Keratinocyte (primary cell): ENCODE results near the gene DMRTB1.

Source experiments
- CTCF ChIP-seq, 3 experiments: IDR thresholded peaks in 1 of 3; conservative IDR thresholded peaks in 1 of 3; optimal IDR thresholded peaks in 1 of 3; 2 replicates in 2 of 3; 3 replicates in 1 of 3; pipeline versions ENCODE3 to v1.5.1; 2011; ENCODE audit warnings: low read length in 3 of 3, mild to moderate bottlenecking in 3 of 3, moderate library complexity in 2 of 3, control low read depth in 1 of 3, inconsistent platforms in 1 of 3; ENCODE audit not compliant: insufficient read depth in 2 of 3; ENCODE audit errors: extremely low read depth in 1 of 3
- EZH2 ChIP-seq: IDR thresholded peaks from one replicate; pipeline ENCODE4 v1.6.1; 2012; ENCODE audit warnings: inconsistent platforms, mild to moderate bottlenecking, low read length, moderate library complexity

- TF ChIP-seq CTCF (optimal IDR thresholded peaks at IDR 0.05 in 1 of 3, IDR thresholded peaks at IDR 0.05 in 1 of 3, conservative IDR thresholded peaks at IDR 0.05 in 1 of 3; ENCODE audit: extremely low read depth in 1 of 3, insufficient read depth in 2 of 3, low read length in 3 of 3) (no peak), EZH2 (no peak)
Observed at GRCh38 chr1:53504901-53505300, 45.7 kb downstream of the DMRTB1 start.
